Panc1 (cell line): ENCODE results near the gene ME1. TPM values are rescaled to one million over a fixed set of nuclear protein-coding genes. Genes with fewer than 3 reads are reported as not detected.

Source experiments
- ATAC-seq: fragments of 200-7000 bp; cut with Tn5 transposase; 2 replicates; pipeline ENCODE4 v1.9.1; 2020; ENCODE audit warnings: mild to moderate bottlenecking, moderate library complexity
- BruUV-seq: library from RNA; stranded (reverse); fragments of 400-500 nt; replicated peaks from 2 replicates; lab custom pipeline; 2021; lab: Mats Ljungman, UMichigan
- CTCF ChIA-PET: fragments of 300-600 bp; sonication (Branson Sonifier 250); formaldehyde crosslinking; loops from one replicate; lab custom pipeline; 2022; ENCODE audit warnings: antibody characterized with exemption; lab: Charles Lee
- POLR2A ChIA-PET: fragments of 300-600 bp; sonication (Branson Sonifier 250); formaldehyde crosslinking; loops from one replicate; lab custom pipeline; 2022; ENCODE audit warnings: antibody characterized with exemption; lab: Charles Lee
- DNase-seq: peaks from one replicate; pipeline ENCODE4 v3.0.0-alpha.2; 2010; ENCODE audit warnings: low read depth, low spot score
- H3K27ac ChIP-seq: 2 replicates; pipeline ENCODE4 v1.5.1; 2011; ENCODE audit warnings: mild to moderate bottlenecking, low read length, inconsistent platforms
- H3K27me3 ChIP-seq: fragments of 200-500 bp; sonication (Bioruptor generic); 2 replicates; pipeline ENCODE4 v1.6.0; 2014; ENCODE audit warnings: low read length, inconsistent platforms; ENCODE audit not compliant: control insufficient read depth, insufficient read depth
- H3K36me3 ChIP-seq: fragments of 200-500 bp; sonication (Bioruptor generic); 2 replicates; pipeline ENCODE4 v1.5.1; 2014; ENCODE audit warnings: inconsistent platforms, mild to moderate bottlenecking, low read length, moderate library complexity; ENCODE audit not compliant: control insufficient read depth, insufficient read depth
- H3K4me1 ChIP-seq: 2 replicates; pipeline ENCODE4 v1.5.1; 2011; ENCODE audit warnings: inconsistent platforms, mild to moderate bottlenecking, low read length, moderate library complexity; ENCODE audit not compliant: control insufficient read depth, insufficient read depth
- H3K4me3 ChIP-seq, 2 experiments: 2 replicates each; pipeline ENCODE4 v1.5.1; 2011 to 2012; ENCODE audit warnings: low read depth in 2 of 2, low read length in 2 of 2, mild to moderate bottlenecking in 2 of 2, inconsistent platforms in 1 of 2, moderate library complexity in 1 of 2
- H3K9me3 ChIP-seq: fragments of 200-500 bp; sonication (Bioruptor generic); 2 replicates; pipeline ENCODE4 v1.5.1; 2014; ENCODE audit warnings: low read depth, mild to moderate bottlenecking, inconsistent platforms, low read length, moderate library complexity; ENCODE audit not compliant: control insufficient read depth, insufficient read depth
- POLR2AphosphoS5 ChIP-seq: IDR thresholded peaks from 2 replicates; pipeline ENCODE4 v1.6.1; 2012; ENCODE audit warnings: mild to moderate bottlenecking, low read depth, low read length, moderate library complexity
- SIN3A ChIP-seq: IDR thresholded peaks from 2 replicates; pipeline ENCODE4 v1.6.1; 2012; ENCODE audit warnings: low read depth, mild to moderate bottlenecking, low read length, moderate library complexity, borderline replicate concordance; ENCODE audit not compliant: insufficient read depth
- TCF7L2 ChIP-seq: IDR thresholded peaks from 2 replicates; pipeline ENCODE4 v1.6.1; 2011; ENCODE audit warnings: mild to moderate bottlenecking, low read depth, low read length, inconsistent platforms
- in situ Hi-C: cut with HindIII; loops from 2 replicates; pipeline ENCODE4 v1.10.0; 2016; ENCODE audit warnings: low sequenced_read_pairs, low pct_unique_long_range_greater_than_20kb
- intact Hi-C: fragments of 100-400 bp; cut with micrococcal nuclease; formaldehyde crosslinking; loops from one replicate; pipeline ENCODE4 v1.10.0; 2022; ENCODE audit not compliant: unreplicated experiment
- total RNA-seq: library from RNA; stranded (reverse); gene quantifications from one replicate; pipeline ENCODE4 v1.2.1, GENCODE V29; 2021; ENCODE audit not compliant: unreplicated experiment
- TF ChIP-seq, protein P1 (sequence below): fragments of 450-650 bp; IDR thresholded peaks from 2 replicates; pipeline ENCODE4 v1.5.1; 2017; ENCODE audit warnings: mild to moderate bottlenecking
- TF ChIP-seq, protein P2 (sequence below), 2 experiments: IDR thresholded peaks; 2 replicates each; pipeline ENCODE4 v1.6.1; 2011 to 2012; ENCODE audit warnings: low read depth in 2 of 2, control low read depth in 1 of 2, low read length in 1 of 2, mild to moderate bottlenecking in 1 of 2, moderate library complexity in 1 of 2; ENCODE audit not compliant: insufficient read depth in 1 of 2

ME1 gene
- total RNA-seq, 1 experiment from 2014 or later: 19.7 TPM

DNA sequence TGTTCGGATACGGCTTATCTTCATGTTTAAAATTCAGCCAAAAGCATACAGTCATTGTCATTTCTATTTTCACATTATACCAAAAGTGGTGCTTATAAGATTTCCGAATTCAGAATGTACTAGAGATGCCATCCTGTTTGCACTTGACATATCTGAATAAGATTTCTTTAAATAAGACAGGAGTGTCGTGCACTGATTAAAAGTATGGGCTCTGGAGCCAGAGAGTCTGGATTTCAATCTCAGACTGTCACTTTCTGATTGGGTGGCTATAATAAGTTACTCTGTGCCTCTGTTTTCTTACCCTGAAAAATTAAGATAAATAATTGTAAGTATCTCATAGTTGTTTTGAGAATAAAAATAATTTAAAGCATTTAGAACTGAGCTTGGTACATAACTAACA, 144.9 kb downstream of the ME1 start:
- TF ChIP-seq, protein P1, sequence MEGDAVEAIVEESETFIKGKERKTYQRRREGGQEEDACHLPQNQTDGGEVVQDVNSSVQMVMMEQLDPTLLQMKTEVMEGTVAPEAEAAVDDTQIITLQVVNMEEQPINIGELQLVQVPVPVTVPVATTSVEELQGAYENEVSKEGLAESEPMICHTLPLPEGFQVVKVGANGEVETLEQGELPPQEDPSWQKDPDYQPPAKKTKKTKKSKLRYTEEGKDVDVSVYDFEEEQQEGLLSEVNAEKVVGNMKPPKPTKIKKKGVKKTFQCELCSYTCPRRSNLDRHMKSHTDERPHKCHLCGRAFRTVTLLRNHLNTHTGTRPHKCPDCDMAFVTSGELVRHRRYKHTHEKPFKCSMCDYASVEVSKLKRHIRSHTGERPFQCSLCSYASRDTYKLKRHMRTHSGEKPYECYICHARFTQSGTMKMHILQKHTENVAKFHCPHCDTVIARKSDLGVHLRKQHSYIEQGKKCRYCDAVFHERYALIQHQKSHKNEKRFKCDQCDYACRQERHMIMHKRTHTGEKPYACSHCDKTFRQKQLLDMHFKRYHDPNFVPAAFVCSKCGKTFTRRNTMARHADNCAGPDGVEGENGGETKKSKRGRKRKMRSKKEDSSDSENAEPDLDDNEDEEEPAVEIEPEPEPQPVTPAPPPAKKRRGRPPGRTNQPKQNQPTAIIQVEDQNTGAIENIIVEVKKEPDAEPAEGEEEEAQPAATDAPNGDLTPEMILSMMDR: no peak
- no peak for TF ChIP-seq SIN3A
- no peak for TF ChIP-seq TCF7L2
- TF ChIP-seq, protein P2, sequence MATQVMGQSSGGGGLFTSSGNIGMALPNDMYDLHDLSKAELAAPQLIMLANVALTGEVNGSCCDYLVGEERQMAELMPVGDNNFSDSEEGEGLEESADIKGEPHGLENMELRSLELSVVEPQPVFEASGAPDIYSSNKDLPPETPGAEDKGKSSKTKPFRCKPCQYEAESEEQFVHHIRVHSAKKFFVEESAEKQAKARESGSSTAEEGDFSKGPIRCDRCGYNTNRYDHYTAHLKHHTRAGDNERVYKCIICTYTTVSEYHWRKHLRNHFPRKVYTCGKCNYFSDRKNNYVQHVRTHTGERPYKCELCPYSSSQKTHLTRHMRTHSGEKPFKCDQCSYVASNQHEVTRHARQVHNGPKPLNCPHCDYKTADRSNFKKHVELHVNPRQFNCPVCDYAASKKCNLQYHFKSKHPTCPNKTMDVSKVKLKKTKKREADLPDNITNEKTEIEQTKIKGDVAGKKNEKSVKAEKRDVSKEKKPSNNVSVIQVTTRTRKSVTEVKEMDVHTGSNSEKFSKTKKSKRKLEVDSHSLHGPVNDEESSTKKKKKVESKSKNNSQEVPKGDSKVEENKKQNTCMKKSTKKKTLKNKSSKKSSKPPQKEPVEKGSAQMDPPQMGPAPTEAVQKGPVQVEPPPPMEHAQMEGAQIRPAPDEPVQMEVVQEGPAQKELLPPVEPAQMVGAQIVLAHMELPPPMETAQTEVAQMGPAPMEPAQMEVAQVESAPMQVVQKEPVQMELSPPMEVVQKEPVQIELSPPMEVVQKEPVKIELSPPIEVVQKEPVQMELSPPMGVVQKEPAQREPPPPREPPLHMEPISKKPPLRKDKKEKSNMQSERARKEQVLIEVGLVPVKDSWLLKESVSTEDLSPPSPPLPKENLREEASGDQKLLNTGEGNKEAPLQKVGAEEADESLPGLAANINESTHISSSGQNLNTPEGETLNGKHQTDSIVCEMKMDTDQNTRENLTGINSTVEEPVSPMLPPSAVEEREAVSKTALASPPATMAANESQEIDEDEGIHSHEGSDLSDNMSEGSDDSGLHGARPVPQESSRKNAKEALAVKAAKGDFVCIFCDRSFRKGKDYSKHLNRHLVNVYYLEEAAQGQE (IDR thresholded peaks at IDR 0.05; ENCODE audit: insufficient read depth in 1 of 2, low read depth in 2 of 2, low read length in 1 of 2): no peak
- no peak for TF ChIP-seq POLR2AphosphoS5
- ChIA-PET POLR2A (no interaction called here), CTCF (no interaction called here)
- no peaks in the 10 kb centered on the region for H3K27me3 ChIP-seq
- H3K36me3 ChIP-seq: no peaks in the 10 kb centered on the region
- no peak overlapping the region for H3K4me3 ChIP-seq
- BruUV-seq: no TSS peak
- ATAC-seq (no peak), DNase-seq (no peak)
- no peak overlapping the region for H3K27ac ChIP-seq
- no peaks in the 10 kb centered on the region for H3K9me3 ChIP-seq
- in situ Hi-C loops (no loop called here), intact Hi-C loops (no loop called here)
- no peaks in the 10 kb centered on the region for H3K4me1 ChIP-seq

DNA sequence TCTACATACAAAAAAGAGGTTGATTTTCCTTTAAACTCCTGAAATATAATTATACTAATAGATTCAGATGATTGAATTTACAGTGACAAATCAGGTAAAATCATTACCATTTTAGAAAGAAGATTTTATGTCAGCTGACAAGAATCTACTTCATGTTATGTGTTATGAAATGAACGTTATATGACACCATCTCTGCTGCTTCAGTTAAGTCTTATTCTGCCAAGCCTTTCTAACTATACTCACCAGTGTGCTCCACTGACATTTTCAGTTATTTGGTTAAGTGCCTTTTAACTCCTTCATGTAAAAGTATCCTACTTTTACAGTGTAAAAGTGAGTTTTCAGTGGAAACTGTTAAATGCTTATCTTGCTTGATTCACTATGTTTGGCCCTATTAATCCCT, 157.3 kb downstream of the ME1 start:
- no peaks in the 10 kb centered on the region for H3K4me1 ChIP-seq
- H3K36me3 ChIP-seq: no peaks in the 10 kb centered on the region
- H3K27ac ChIP-seq: no peak overlapping the region
- ChIA-PET CTCF (no interaction called here), POLR2A (no interaction called here)
- no peak overlapping the region for H3K4me3 ChIP-seq
- intact Hi-C loops: no loop called here
- in situ Hi-C loops: no loop called here
- ATAC-seq (no peak), DNase-seq (no peak)
- TF ChIP-seq POLR2AphosphoS5 (no peak), TCF7L2 (no peak), SIN3A (no peak)
- TF ChIP-seq, protein P2 (IDR thresholded peaks at IDR 0.05; ENCODE audit: insufficient read depth in 1 of 2, low read depth in 2 of 2, low read length in 1 of 2): no peak
- TF ChIP-seq, protein P1: no peak
- H3K9me3 ChIP-seq: no peaks in the 10 kb centered on the region
- H3K27me3 ChIP-seq: no peaks in the 10 kb centered on the region
- BruUV-seq: no TSS peak
